Midbrain (tissue), 1 donor: ENCODE results near the gene SHC4.
"Not testable (repeated sequence)": the region's sequence is repeated elsewhere in the genome, so short reads cannot be mapped to it uniquely, and the experiment has no call there.

Experiments used
- DNase-seq: peaks from one replicate; lab custom pipeline; 2025; lab: John Stamatoyannopoulos, UW

Gene SHC4

GRCh38 chr15:48796521-48796920 lies 167.2 kb downstream of the SHC4 start:
- DNase-seq: no peak

DNA sequence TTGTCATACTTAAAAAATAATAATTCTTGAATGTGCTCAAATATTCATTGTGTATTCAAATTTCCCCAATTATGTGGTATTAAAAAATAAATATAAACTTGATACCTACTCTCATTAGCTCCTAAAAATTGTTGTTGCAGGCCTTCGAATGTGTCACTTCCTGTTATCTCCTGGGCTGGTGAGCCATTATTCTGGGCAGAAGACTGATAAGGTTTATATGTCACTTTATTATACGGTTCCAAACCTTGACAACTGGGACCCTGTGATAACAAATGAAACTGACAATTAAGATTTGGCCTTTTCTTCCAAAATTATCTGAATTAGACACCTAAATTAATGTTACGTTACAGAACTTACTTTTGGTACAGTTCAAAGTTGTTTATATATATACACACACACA lies 167.8 kb downstream of the SHC4 start:
- DNase-seq: no peak

- no peak for DNase-seq
Observed at GRCh38 chr15:48794697-48795134, 169.0 kb downstream of the SHC4 start.

- no peak for DNase-seq
Observed at GRCh38 chr15:48792408-48792807, 171.3 kb downstream of the SHC4 start.

DNA sequence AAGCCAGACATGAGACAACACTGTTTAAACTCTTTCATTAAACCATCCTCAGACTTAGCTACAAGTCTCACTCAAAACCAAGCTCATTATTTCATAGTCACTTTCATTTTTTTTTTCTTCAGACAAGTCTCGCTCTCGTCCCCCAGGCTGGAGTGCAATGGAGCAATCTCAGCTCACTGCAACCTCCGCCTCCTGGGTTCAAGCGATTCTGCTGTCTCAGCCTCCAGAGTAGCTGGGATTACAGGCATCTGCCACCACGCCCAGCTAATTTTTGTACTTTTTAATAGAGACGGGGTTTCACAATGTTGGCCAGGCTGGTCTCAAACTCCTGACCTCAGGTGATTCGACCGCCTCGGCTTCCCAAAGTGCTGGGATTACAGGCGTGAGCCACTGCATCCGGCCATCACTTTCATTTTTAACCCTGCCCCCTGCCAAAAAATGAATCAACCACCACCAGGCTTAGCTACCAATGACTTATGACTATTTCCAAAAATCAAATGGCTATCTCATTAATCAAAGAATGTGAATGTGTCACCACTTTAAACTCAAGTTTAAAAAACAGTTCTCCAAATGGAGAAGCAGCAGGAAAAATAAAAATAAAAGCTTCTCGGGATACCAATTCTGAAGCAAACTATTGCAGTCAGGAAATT lies 173.1 kb downstream of the SHC4 start:
- not testable (repeated sequence) for DNase-seq

GRCh38 chr15:48785712-48786111 lies 178.0 kb downstream of the SHC4 start:
- DNase-seq: no peak

DNA sequence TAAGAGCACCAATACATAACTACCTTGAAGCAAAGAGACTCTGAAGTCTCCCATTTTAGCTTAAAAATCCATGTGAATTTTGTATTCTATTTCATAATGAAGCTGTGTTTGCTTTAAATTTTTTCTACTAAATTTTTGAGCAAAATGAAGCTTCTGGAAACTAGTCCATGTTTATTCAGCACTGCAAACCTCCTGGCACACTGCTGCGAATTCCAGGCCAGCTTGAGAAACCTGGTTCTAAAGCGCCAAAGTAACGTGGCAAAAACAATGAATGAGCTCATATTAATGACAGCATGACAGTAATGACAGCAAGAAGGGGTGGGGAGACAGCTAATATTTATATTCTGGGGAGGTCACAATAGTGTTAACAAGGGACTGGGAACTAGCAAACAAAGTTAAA lies 178.5 kb downstream of the SHC4 start:
- peak; percentile 9 for DNase-seq

DNA sequence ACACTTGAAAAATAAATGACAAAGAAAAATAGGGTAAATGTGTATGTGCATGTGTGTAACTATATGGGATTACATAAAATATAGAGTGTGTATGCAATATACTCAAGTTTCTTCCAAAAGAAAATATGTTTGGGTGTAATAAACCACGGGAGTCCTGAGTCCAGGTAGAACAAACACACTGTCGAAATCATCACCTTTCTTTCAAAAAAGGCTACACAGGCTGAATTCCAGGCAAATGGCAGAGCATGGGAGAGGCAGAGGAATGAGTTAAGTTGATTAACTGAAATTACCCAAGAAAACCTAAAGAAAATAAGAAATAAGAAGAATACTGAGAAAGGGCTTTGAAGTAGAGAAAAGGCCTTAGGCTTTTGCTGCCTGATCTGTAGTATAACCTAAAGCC lies 179.0 kb downstream of the SHC4 start:
- DNase-seq: no peak

DNA sequence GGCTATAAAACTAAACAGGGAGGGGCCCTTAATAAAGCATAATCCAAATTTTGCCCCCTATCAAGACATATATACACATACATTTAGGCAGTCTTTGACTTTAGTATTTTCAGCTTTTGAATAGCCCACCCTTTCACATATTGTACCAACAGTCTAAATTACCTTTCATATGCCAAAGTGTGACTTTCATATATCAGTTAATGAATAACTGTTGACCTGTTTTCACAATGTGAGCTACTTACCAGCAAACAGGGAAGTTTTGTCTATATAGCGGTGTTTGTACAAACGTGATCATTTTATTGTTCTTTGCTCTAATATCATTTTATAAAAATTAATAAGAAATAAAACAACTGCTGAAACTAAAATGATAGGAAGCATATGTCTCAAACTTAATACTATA lies 180.8 kb downstream of the SHC4 start:
- DNase-seq: no peak

DNA sequence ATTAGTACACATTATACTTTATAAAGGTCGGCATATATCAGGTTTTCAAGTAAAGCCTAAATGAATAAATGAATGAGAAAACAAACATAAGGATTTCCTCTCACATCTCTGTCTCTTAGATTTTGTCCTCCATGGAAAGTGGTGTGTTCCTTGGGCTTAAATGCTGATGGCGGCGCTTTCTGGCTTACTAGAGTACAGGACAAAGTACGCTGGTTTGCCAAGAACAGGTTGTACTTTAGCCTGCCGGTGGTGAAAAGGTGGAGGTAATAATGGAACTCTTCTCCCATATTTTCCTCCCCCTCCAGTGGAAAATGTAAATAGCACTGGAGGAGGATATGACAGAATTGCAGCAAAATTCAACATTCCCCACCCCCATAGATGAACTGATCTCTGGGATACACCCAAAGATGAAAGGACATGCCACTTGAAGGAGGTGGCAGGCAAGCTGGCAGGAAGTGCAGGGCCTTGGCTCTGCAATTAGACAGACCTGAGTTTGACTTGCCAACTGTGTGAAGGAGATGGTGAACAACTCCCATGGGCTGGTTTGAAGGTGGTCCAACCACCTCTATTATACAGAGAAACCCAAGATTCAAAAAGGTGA lies 182.1 kb downstream of the SHC4 start:
- no peak for DNase-seq

DNA sequence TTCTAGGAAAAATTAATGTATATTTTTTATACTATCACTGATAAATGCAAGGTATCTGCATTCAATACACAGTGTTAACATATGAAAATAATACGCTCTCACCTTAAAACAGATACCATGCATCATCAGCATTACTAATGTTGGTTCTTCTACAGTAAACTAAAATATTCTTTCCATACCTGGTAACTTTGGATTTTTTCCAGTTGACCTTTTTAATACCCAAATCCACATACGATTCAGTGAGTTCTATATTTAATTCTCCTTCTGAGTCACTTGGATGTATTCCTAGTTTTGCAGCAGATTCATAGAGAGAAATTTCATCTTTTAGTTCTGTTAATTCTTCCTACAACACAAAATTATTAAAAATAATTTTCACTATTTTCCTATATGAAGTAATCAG lies 182.7 kb downstream of the SHC4 start:
- DNase-seq: no peak

GRCh38 chr15:48778331-48778730 lies 185.4 kb downstream of the SHC4 start:
- no peak for DNase-seq

GRCh38 chr15:48777645-48778330 lies 185.9 kb downstream of the SHC4 start:
- DNase-seq: no peak

DNA sequence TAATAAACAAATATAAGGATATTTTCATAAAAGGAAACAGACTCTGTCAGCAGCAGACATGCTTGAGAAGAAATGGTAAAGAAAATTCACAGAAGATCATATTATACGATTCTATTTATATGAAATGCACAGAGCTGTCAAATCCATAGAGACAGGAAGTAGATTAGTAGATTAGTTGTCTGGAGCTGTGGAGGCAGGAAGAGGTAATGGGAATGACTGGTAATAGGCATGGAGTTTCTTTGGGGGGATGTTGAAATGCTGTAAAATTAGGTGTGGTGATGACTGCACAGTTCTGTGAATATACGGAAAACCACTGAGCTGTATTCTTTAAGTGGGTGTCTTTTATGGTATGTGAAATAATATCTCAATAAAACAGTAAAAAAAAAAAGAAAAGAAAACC lies 188.2 kb downstream of the SHC4 start:
- no peak for DNase-seq

DNA sequence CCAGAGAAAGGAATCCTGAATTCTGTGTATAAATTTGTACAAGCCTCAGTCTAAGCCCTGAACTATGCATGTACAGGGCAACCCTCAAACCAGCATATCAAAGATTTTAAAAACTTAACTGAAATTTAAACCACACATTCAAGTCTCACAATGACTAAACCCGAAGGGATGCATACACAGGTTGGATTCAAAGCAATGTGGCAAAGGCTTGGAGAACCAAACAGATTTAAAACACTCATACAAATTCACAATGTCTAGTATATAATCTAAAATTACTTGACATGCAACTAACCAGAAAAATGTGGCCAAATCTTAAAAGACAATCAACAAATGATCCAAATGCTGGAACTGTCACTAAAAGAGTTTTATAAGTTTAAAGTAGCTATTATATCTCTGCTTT lies 189.2 kb downstream of the SHC4 start:
- DNase-seq: no peak
